ENCODE results near the gene GRID1. TPM values are rescaled to one million over a fixed set of nuclear protein-coding genes. Genes with fewer than 3 reads are reported as not detected.

GRID1 gene
- polyA plus RNA-seq, 1 experiment = 0.49 TPM

DNA sequence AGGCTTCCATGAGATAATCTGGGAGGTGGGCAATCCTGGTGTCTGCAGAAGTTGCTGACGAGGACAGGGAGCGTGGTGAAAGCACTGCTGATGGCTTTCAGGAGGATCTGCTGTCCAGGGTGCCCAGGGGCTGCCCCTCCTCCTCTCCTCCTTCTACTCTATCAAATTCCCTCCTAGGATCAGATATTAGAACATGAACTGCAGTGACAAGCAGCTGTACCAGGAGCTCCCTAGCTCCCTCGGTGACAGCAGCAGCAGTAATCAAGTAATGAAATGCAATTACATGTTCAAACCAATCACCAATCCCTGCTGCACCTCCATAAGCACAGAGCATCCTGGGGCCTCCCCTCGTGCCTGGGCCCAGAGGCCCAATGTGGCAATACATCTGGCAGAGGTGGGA, 46.9 kb downstream of the GRID1 start:
- DNase-seq (ENCODE audit: low read depth) = no peak
- Histone ChIP-seq H3K36me3 (ENCODE audit: control insufficient read depth, insufficient read depth, low read length) (no peaks in the 10 kb centered on the region), H3K4me3 (ENCODE audit: low read depth, low read length) (no peak overlapping the region), H3K27me3 (ENCODE audit: control insufficient read depth, insufficient read depth, low read length) (no peaks in the 10 kb centered on the region)
- ChIA-PET POLR2A (no interaction called here), CTCF (no interaction called here)
- no peak for TF ChIP-seq CTCF (IDR thresholded peaks at IDR 0.05; ENCODE audit: insufficient read depth, low read depth, low read length)

DNA sequence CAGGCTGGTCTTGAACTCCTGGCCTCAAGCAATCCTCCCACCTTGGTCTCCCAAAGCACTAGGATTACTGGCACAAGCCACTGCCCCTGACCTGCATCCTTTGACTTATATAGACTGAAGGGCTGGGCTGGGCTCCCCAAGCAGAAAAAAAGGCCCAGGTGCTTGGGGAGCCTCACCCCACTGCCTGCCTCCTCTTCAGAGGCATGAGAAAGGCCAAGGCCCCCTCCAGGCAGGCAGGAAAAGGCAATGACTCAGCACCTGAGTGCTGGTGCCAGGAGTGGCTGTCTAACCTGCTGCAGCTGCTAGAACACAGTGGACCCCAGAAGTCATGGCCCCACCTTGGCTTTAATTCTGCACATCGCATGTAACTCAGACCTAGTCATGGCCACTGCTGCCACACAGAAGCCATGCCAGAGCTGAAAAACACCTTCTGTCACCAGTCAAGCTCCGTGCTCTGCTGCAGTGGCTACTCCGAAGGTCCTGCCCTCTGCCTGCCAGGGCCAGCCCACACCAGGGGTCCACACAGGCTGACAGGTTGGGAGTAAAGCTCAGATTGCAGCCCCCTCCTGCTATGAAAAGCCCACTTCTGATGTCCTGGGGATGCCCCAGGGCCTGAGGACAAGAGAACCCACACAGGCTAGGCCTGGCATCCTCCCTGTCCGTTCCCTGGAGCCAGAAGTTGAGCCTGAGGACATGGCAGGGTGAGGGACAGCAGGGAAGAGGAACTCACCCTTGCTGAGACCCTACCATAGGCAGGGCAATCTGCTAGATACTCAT, 48.5 kb downstream of the GRID1 start:
- POLR2A ChIA-PET = no interaction called here
- H3K27me3 ChIP-seq (ENCODE audit: control insufficient read depth, insufficient read depth, low read length) = no peaks in the 10 kb centered on the region
- H3K36me3 ChIP-seq (ENCODE audit: control insufficient read depth, insufficient read depth, low read length) = no peaks in the 10 kb centered on the region
- no peak for DNase-seq (ENCODE audit: low read depth)
- CTCF ChIA-PET = no interaction called here
- no peak overlapping the region for H3K4me3 ChIP-seq (ENCODE audit: low read depth, low read length)
- TF ChIP-seq CTCF (IDR thresholded peaks at IDR 0.05; ENCODE audit: insufficient read depth, low read depth, low read length) = no peak

DNA sequence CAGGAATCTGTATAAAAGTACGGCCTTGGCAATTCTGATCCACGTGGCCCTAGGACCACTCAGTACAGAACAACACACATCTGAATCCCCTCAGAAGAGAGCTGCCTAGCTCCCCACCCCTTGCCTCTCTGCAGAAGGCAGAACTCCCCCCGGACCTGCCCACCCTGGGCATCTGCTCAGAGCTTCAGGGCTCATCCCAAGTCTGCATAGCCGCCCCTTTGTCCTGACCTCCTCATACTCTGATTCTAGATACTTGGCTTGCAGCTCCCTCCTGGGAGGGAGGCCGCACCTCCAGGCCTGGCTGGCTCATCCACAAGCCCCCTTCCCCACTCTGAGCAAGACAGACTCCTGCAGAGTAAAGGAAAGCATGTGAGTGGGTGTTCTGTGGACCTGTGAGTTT, 49.6 kb downstream of the GRID1 start:
- no peaks in the 10 kb centered on the region for H3K36me3 ChIP-seq (ENCODE audit: control insufficient read depth, insufficient read depth, low read length)
- POLR2A ChIA-PET = no interaction called here
- TF ChIP-seq CTCF (IDR thresholded peaks at IDR 0.05; ENCODE audit: insufficient read depth, low read depth, low read length) = no peak
- CTCF ChIA-PET = no interaction called here
- DNase-seq (ENCODE audit: low read depth) = no peak
- H3K4me3 ChIP-seq (ENCODE audit: low read depth, low read length) = no peak overlapping the region
- H3K27me3 ChIP-seq (ENCODE audit: control insufficient read depth, insufficient read depth, low read length) = no peaks in the 10 kb centered on the region

GRCh38 chr10:86316274-86316835, 50.2 kb downstream of the GRID1 start:
- no peak for DNase-seq (ENCODE audit: low read depth)
- ChIA-PET POLR2A (no interaction called here), CTCF (no interaction called here)
- H3K4me3 ChIP-seq (ENCODE audit: low read depth, low read length) = no peak overlapping the region
- no peaks in the 10 kb centered on the region for H3K36me3 ChIP-seq (ENCODE audit: control insufficient read depth, insufficient read depth, low read length)
- TF ChIP-seq CTCF (IDR thresholded peaks at IDR 0.05; ENCODE audit: insufficient read depth, low read depth, low read length) = no peak
- H3K27me3 ChIP-seq (ENCODE audit: control insufficient read depth, insufficient read depth, low read length) = no peaks in the 10 kb centered on the region

DNA sequence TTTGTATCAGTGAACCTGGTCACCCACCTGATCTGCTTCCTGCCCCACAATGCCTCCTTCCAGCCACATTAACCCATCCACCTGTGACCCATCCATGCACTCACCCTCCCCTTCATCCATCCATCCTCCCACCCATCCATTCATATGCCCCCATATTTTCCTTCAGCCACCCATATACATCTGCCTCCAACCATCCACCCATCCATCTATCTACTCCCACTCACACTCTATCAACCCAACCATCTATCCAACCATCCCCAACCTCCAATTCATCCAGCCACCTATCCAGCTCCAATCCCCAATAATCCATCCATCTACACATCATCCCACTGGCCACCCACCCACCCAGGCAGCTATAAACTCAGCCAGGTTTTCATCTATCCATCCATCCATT, 51.0 kb downstream of the GRID1 start:
- POLR2A ChIA-PET = no interaction called here
- no peaks in the 10 kb centered on the region for H3K27me3 ChIP-seq (ENCODE audit: control insufficient read depth, insufficient read depth, low read length)
- no peak for DNase-seq (ENCODE audit: low read depth)
- TF ChIP-seq CTCF (IDR thresholded peaks at IDR 0.05; ENCODE audit: insufficient read depth, low read depth, low read length) = no peak
- H3K36me3 ChIP-seq (ENCODE audit: control insufficient read depth, insufficient read depth, low read length) = no peaks in the 10 kb centered on the region
- no peak overlapping the region for H3K4me3 ChIP-seq (ENCODE audit: low read depth, low read length)
- CTCF ChIA-PET = no interaction called here
